Esophagus squamous epithelium (tissue), 5 donors: Measurements from ENCODE around the gene TMCO6. TPM values are rescaled to one million over a fixed set of nuclear protein-coding genes. Genes with fewer than 3 reads are reported as not detected.
A peak's percentile ranks its signal among the peaks of the same experiment; 100 is the strongest.
"Not testable (repeated sequence)": the region's sequence is repeated elsewhere in the genome, so short reads cannot be mapped to it uniquely, and the experiment has no call there.

Source experiments
- DNase-seq: peaks from one replicate; lab custom pipeline; 2025; lab: John Stamatoyannopoulos, UW
- H3K27ac ChIP-seq, 4 donors: fragments of 200-600 bp; sonication (generic); one replicate each; pipeline ENCODE4 v1.5.1; 2016 to 2019; ENCODE audit warnings: mild to moderate bottlenecking in 1 of 4
- H3K27me3 ChIP-seq, 4 donors: fragments of 200-600 bp; sonication (generic); 1 replicate in 3 of 4; 2 replicates in 1 of 4; pipeline versions ENCODE4 v1.5.1 to v1.6.0; 2017 to 2021; ENCODE audit warnings: antibody characterized with exemption in 1 of 4
- H3K36me3 ChIP-seq, 3 donors: fragments of 200-600 bp; sonication (generic); one replicate each; pipeline ENCODE4 v1.5.1; 2016 to 2019
- H3K4me1 ChIP-seq, 3 donors: fragments of 200-600 bp; sonication (generic); one replicate each; pipeline ENCODE4 v1.5.1; 2017 to 2019
- H3K4me3 ChIP-seq, 4 donors: fragments of 200-600 bp; sonication (generic); 1 replicate in 3 of 4; 2 replicates in 1 of 4; pipeline ENCODE4 v1.5.1; 2016 to 2019; ENCODE audit warnings: mild to moderate bottlenecking in 2 of 4, moderate library complexity in 1 of 4
- H3K9me3 ChIP-seq, 3 donors: fragments of 200-600 bp; sonication (generic); one replicate each; pipeline ENCODE4 v1.5.1; 2016 to 2019
- CTCF ChIP-seq, 6 experiments: fragments of 450-650 bp in 4 of 6; fragments of 200-600 bp in 2 of 6; sonication (generic) in 2 of 6; IDR thresholded peaks; one replicate each; pipeline ENCODE4 v1.5.1; 2016 to 2019; ENCODE audit warnings: antibody characterized with exemption in 6 of 6, mild to moderate bottlenecking in 4 of 6, moderate library complexity in 4 of 6
- POLR2A ChIP-seq, 4 donors: fragments of 450-650 bp; IDR thresholded peaks; one replicate each; pipeline ENCODE4 v1.6.1; 2017; ENCODE audit warnings: antibody characterized with exemption in 4 of 4, mild to moderate bottlenecking in 4 of 4, moderate library complexity in 3 of 4
- WGBS, 2 donors: methylation state at CpG; one replicate each; pipeline ENCODE4 v1.1.5; 2018; 5-methylcytosine and 5-hydroxymethylcytosine counted together
- intact Hi-C: fragments of 100-400 bp; cut with DNase I; formaldehyde crosslinking; loops from one replicate; pipeline ENCODE4 v1.15.0; 2022
- total RNA-seq, 4 donors: library from RNA; depleted of rRNA; stranded (reverse); fragments of >200 nt; gene quantifications; one replicate each; pipeline ENCODE4 v1.1.0, GENCODE V29; 2016
- donor health status: DM: yes; HTN: yes; CAD: no.

The TMCO6 gene
- total RNA-seq, 4 donors from 2014 or later, result 18.4 to 46.7 (median 28.2) TPM

- WGBS, 2 donors, result 77 to 88% methylated on average over 10 of the region's 10 CpGs
- H3K27ac ChIP-seq, result no peak overlapping the region
These were observed 1.7 kb upstream of the TMCO6 start for GRCh38 chr5:140637371-140638100.

GRCh38 chr5:140638898-140639147 lies 428 bp upstream of the TMCO6 start:
- Histone ChIP-seq H3K27ac (peak overlapping the region; percentile 93 to 96 (median 95)), H3K4me1 (peaks cover 11 to 53% (median 12%) of the 10 kb centered on the region in 3 donors), H3K4me3 (peak overlapping the region; percentile 76 to 89 (median 85)), H3K36me3 (peaks cover 0 to 23% (median 8%) of the 10 kb centered on the region in 3 donors)
- not testable (repeated sequence) for H3K27me3 ChIP-seq, DNase-seq, H3K9me3 ChIP-seq
- intact Hi-C loops, result loop anchor here (10.0 kb wide), 1 partner anchor 264 kb away; no protein-coding TSS in a partner anchor
- WGBS, 2 donors, result 6 to 13% methylated on average over 9 of the region's 9 CpGs

More at GRCh38 chr5:140637371-140638100, 1.7 kb upstream of the TMCO6 start:
- Histone ChIP-seq H3K36me3 (peaks cover 0 to 10% (median 0%) of the 10 kb centered on the region in 3 donors), H3K4me1 (peaks cover 11 to 60% (median 23%) of the 10 kb centered on the region in 3 donors), H3K27me3 (no peaks in the 10 kb centered on the region), H3K4me3 (no peak overlapping the region), H3K9me3 (no peaks in the 10 kb centered on the region)
- intact Hi-C loops, result loop anchor here (10.0 kb wide), 1 partner anchor 263 kb away; no protein-coding TSS in a partner anchor
- no peak for DNase-seq
- TF ChIP-seq CTCF (IDR thresholded peaks at IDR 0.05) (no peak), POLR2A (IDR thresholded peaks at IDR 0.05) (no peak)

- intact Hi-C loops, result loop anchor here (5.0 to 10.0 kb wide), 2 partner anchors 74 to 237 kb away; partner anchors contain the start of gene ANKHD1
- Histone ChIP-seq H3K4me3 (no peak overlapping the region), H3K9me3 (no peaks in the 10 kb centered on the region), H3K36me3 (peaks cover 0 to 46% (median 21%) of the 10 kb centered on the region in 3 donors), H3K27me3 (no peaks in the 10 kb centered on the region), H3K27ac (peak overlapping the region in 1 of 4 donors; percentile 11), H3K4me1 (peaks cover 17 to 67% (median 19%) of the 10 kb centered on the region in 3 donors)
- DNase-seq, result no peak
- TF ChIP-seq CTCF (IDR thresholded peaks at IDR 0.05) (no peak), POLR2A (IDR thresholded peaks at IDR 0.05) (no peak)
- 85 to 87% methylated on average over 7 to 8 of the region's 8 CpGs for WGBS, 2 donors
These were observed 2.5 kb downstream of the TMCO6 start for GRCh38 chr5:140641716-140642115.

GRCh38 chr5:140642718-140643117 lies 3.5 kb downstream of the TMCO6 start:
- H3K4me1 ChIP-seq, result peaks cover 18 to 70% (median 20%) of the 10 kb centered on the region in 3 donors
- H3K27ac ChIP-seq, result no peak overlapping the region
- H3K27me3 ChIP-seq, result no peaks in the 10 kb centered on the region
- no peaks in the 10 kb centered on the region for H3K9me3 ChIP-seq
- 39 to 62% methylated on average over 3 of the region's 3 CpGs for WGBS, 2 donors
- no peak overlapping the region for H3K4me3 ChIP-seq
- no peak for DNase-seq
- intact Hi-C loops, result loop anchor here (5.0 to 10.0 kb wide), 2 partner anchors 75 to 238 kb away; partner anchors contain the start of gene ANKHD1
- TF ChIP-seq POLR2A (IDR thresholded peaks at IDR 0.05) (no peak), CTCF (IDR thresholded peaks at IDR 0.05) (no peak)
- peaks cover 0 to 46% (median 21%) of the 10 kb centered on the region in 3 donors for H3K36me3 ChIP-seq

- WGBS, 2 donors, result 0% methylated on average over 9 to 21 of the region's 27 CpGs
- TF ChIP-seq CTCF (IDR thresholded peaks at IDR 0.05) (no peak), POLR2A (IDR thresholded peaks at IDR 0.05) (no peak)
- peak overlapping the region; percentile 64 to 93 (median 86) for H3K4me3 ChIP-seq
- peaks cover 0 to 74% (median 26%) of the 10 kb centered on the region in 3 donors for H3K36me3 ChIP-seq
- H3K27me3 ChIP-seq, result no peaks in the 10 kb centered on the region
- H3K9me3 ChIP-seq, result no peaks in the 10 kb centered on the region
- intact Hi-C loops, result loop anchor here (10.0 kb wide), 1 partner anchor 242 kb away; the partner anchor contains the start of gene ANKHD1
- H3K27ac ChIP-seq, result peak overlapping the region; percentile 84 to 91 (median 90)
- DNase-seq, result no peak
- H3K4me1 ChIP-seq, result peaks cover 7 to 58% (median 8%) of the 10 kb centered on the region in 3 donors
These were observed 7.8 kb downstream of the TMCO6 start for GRCh38 chr5:140647042-140647419.
